Iris pigment epithelial cell (primary cell): ENCODE data around the gene ARMH3.
"Not testable (repeated sequence)": the region's sequence is repeated elsewhere in the genome, so short reads cannot be mapped to it uniquely, and the experiment has no call there.

Experiments used
- DNase-seq: peaks from one replicate; pipeline ENCODE4 v3.0.0-alpha.2; 2011; ENCODE audit warnings: low read depth

ARMH3 gene, protein sequence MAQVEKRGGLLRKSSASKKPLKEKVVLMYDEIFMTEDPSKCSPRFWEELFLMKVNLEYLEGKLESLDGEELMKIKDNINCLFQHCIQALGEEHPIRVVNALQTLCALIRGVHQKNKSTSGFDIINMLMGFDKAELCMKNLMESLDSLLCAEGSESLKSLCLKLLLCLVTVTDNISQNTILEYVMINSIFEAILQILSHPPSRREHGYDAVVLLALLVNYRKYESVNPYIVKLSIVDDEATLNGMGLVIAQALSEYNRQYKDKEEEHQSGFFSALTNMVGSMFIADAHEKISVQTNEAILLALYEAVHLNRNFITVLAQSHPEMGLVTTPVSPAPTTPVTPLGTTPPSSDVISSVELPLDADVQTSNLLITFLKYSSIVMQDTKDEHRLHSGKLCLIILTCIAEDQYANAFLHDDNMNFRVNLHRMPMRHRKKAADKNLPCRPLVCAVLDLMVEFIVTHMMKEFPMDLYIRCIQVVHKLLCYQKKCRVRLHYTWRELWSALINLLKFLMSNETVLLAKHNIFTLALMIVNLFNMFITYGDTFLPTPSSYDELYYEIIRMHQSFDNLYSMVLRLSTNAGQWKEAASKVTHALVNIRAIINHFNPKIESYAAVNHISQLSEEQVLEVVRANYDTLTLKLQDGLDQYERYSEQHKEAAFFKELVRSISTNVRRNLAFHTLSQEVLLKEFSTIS

DNA sequence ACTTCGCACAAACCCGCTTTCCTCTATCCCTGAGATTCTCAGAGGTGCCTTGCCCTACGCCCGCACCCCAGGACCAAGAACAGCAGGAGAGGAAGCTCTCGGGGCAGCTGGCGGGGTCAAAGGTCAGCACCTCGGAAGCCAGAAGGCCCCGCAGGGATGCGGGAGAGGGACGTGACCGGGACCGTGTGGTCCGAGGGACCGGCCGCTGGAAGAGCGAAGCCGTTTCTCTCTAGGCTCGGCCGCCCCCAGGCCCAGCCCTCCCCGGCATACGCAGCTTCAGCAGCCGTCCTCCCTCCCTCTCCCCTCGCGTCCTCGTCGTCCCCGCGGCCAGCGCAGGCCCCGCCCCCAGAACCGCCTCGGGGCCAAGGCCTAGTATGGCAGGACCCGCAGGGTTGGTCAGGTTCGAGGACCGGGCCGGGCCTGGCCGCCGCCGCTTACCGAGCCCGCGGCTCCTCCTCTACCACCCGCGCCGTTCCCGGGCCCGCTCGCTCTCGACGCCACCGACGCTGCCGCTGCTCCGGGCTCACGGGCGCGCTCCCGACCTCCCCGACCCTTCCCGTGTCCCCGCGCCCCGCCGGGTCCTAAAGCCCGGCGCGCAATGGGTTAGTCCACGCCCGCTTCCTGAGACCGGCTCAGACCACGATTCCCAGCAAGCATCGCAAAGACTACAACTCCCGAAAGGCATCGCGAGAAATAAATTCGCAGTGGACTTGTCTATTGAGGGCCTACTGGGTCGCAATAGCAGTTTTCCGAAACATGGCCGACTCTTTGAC lies at the start of gene ARMH3:
Gene ARMH3, minus strand, starts transcription at position 527 of the 773 bp plus-strand sequence. CDS start 16,059 bp downstream, outside the sequence.
- peak; percentile 99 for DNase-seq

DNA sequence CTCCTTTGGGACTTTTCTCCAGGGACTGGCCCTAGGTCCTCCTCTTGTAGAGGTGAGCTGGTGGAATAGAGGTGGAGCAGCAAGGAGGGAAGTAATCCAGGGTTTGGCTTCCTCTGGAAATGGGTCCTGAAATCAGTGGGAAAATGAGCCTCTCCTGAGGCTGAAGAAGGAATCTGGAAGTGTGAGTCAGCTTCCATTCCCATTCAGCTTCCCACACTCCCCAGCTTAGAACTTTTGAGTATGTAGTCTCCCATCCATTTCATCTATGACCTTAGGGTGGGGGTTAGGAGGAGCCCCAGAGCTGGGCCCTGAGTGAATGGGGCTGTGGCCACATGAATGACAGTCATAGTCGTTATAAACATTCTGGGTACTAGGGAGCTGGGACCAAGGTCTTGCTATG lies 46.4 kb upstream of the ARMH3 start:
- no peak for DNase-seq

DNA sequence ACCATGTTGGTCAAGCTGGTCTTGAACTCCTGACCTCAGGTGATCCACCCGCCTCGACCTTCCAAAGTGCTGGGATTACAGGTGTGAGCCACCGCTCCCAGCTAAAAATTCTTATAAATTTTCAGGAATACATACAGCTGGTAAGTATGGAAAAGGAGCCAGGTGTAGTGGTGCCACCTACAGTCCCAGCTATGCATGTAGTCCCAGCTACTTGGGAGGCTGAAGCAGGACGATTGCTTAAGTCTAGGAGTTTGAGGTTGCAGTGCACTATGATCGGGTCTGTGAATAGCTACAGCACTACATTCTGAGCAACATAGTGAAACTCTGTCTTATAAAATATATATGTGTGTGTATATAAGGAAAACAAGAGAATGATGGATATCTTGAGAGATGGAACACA lies 45.2 kb upstream of the ARMH3 start:
- no peak for DNase-seq

DNA sequence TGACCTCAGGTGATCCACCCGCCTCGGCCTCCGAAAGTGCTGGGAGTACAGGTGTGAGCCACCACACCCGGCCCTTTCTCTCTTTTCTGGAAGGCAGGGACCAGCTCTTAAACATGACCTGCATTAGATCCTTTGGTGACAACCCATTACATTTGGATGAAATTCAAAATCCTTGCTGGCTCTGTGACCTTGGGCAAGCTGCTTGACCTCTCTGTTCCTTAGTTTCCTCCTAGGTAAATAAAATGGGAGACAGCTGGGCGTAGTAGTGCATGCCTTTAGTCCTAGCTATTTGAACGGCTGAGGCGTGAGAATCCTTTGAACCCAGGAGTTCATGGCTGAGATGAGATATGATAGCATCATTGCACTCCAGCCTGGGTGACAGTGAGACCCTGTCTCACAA lies 40.5 kb upstream of the ARMH3 start:
- no peak for DNase-seq

- DNase-seq, result peak; percentile 44
Measured at GRCh38 chr10:102090772-102091171, 34.8 kb upstream of the ARMH3 start.

DNA sequence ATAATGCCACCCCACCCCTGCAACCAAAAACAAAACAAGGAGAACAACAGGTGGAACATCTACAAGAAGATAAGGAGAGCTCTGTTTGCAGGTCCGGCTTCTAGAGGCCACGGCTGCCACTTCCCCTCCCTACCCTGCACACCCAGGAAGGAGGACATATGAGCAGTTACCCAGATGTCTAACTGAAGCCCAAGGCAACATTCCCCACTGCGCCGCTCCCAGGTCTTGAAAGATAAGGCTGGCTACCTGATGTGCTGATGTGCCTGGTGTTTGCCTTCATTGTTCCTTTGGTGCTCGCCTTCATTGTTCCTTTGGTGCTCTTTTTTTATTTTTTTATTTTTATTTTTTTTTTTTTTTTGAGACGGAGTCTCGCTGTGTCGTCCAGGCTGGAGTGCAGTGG lies 30.2 kb upstream of the ARMH3 start:
- DNase-seq, result no peak

- DNase-seq, result no peak
Measured at GRCh38 chr10:102085336-102085735, 29.4 kb upstream of the ARMH3 start.

DNA sequence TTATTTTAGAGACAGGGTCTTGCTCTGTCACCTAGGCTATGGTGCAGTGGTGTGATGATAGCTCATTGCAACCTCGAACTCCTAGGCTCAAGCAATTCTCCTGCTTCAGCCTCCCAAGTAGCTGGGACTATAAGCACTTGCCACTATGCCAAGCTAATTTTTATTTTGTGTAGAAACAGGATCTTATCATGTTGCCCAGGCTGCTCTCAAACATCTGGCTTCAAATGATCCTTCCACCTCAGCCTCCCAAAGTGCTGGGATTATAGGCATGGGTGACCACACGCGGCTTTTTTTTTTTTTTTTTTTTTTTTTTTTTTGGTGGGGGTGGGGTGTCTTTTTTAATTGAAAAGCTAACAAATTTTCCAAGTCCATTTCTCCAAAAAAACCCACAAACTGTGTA lies 27.6 kb upstream of the ARMH3 start:
- no peak for DNase-seq

GRCh38 chr10:102072673-102073527 lies 16.9 kb upstream of the ARMH3 start:
- peak; percentile 71 for DNase-seq

- no peak for DNase-seq
Measured at GRCh38 chr10:102069071-102069470, 13.1 kb upstream of the ARMH3 start.

- DNase-seq, result no peak
Measured at GRCh38 chr10:102068216-102068615, 12.2 kb upstream of the ARMH3 start.

GRCh38 chr10:102067091-102067916 lies 11.3 kb upstream of the ARMH3 start:
- DNase-seq, result no peak

DNA sequence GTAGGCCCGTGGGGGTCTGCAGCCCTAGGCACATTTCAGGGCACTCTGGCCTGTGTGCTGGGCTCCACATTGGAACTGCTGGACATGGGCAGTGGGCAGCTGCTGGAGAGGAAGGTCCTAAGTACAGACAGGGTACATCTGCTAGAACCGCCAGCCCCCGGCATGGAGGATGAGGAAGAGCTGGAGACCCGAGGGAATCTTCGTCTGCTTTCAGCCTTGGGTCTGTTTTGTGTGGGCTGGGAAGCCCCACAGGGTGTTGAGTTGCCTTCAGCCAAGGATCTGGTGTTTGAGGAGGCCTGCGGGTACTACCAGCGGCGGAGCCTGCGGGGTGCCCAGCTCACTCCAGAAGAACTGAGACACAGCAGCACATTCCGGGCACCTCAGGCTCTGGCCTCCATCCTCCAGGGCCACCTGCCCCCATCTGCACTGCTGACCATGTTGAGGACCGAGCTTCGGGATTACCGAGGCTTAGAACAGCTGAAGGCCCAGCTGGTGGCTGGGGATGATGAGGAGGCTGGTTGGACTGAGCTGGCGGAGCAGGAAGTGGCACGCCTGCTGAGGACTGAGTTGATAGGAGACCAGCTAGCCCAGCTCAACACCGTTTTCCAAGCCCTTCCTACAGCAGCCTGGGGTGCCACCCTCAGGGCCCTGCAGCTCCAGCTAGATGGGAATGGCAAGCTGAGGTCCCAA lies 10.6 kb upstream of the ARMH3 start:
- DNase-seq, result no peak

- peak; percentile 32 for DNase-seq
Measured at GRCh38 chr10:102065561-102066398, 9.8 kb upstream of the ARMH3 start.

GRCh38 chr10:102064868-102065560 lies 9.0 kb upstream of the ARMH3 start, which contains the start of gene HPS6:
Gene HPS6, plus strand, starts transcription at chr10:102065349. Its CDS starts 126 bp downstream, at chr10:102065475.
- DNase-seq, result peak; percentile 91

- DNase-seq, result no peak
Measured at GRCh38 chr10:102064503-102064867, 8.5 kb upstream of the ARMH3 start.

DNA sequence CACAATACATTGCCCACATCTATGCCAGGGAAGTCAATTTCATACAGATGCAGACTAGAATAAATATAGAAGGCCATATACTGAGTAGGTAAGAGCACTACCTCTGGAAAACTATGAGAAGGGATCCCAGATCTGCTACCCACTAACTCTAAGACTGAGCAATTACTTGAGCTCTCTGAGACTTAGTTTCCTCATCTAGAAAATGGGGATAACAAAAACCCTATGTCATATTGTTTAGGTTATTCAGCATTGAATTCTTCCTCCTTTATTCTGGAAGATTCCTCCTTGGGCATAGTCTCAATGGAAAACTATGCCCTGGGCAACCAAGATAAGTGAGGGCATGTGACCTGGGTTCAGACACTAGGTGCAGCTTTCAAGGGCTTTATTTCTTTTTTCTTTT lies 4.0 kb upstream of the ARMH3 start:
- no peak for DNase-seq

- DNase-seq, result not testable (repeated sequence)
Measured at GRCh38 chr10:102054881-102055646, 909 bp downstream of the ARMH3 start.
